CD4-positive, alpha-beta T cell treated with Interleukin-15 for 1 hour (primary cell): ENCODE results near the gene MSH6.
"Not testable (repeated sequence)": the region's sequence is repeated elsewhere in the genome, so short reads cannot be mapped to it uniquely, and the experiment has no call there.

Experiments
- DNase-seq: peaks from one replicate; pipeline ENCODE4 v3.0.0-alpha.2; 2020

MSH6 gene

DNA sequence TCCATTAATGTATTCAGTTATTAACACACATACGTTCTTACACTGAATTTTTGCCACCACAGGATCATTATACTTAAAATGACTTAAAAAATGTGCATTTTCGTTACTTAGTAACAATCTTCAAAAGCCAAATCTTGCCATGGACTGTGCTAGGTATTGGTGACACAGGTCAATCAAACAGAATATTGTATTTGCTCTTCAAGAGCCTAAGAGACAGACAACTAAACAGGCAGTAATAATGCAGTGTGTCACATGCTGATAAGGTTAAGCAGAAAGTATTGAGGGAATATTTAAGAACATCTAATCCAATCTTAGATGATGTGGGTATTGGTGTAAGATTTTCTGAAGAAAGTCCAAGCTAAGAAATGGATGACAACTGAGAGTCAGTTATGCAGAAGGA, 66.4 kb downstream of the MSH6 start:
- DNase-seq, result no peak

DNA sequence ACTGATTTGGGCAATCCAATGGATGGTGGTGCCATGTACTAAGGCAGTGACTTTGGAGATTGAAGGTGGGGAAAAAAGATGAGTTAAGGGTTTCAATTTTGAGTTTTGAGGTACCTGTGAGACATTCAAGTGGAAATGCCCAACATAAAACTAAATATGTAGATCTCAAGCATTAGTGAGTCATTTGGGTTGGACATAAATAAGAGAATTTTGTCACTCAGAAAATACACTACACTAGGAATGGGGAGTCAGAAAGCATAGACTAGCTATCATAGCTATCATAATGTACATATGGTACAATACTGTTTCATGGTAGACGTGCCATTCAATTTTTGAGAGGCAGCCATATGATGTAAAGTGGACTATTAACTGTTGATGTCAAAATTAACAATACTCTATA, 67.3 kb downstream of the MSH6 start:
- no peak for DNase-seq

DNA sequence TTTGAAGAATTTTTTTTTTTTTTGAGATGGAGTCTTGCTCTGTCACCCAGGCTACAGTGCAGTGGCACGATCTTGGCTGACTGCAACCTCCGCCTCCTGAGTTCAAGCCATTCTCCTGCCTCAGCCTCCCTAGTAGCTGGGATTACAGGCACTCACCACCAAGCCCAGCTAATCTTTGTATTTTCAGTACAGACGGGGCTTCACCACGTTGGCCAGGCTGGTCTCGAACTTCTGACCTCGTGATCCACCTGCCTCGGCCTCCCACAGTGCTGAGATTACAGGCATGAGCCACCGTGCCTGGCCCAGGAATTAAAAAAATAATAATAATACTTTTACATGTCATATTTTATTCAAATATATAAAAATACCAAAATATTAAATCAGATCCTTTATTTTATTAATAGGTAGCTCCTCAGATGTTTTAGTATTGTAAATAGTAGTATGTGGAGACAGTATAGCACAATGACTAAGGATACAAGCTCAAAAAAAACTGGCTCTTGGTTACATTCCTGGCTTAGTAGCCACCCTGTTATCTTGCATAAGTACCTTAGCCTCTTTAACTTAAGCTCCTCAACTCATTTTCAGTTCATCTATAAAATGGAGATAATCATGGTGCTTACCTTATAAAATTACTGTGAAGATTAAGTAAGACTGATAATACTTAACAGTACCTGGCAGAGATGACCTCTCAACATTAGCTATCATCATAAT, 70.3 kb downstream of the MSH6 start:
- not testable (repeated sequence) for DNase-seq
